Prostate gland (tissue), 2 donors: ENCODE data around the gene CSNK1G3. TPM values are rescaled to one million over a fixed set of nuclear protein-coding genes. Genes with fewer than 3 reads are reported as not detected.

Source experiments
- DNase-seq: peaks from one replicate; pipeline ENCODE4 v3.0.0-alpha.2; 2019; ENCODE audit warnings: low spot score
- H3K27ac ChIP-seq, 2 donors: fragments of 200-600 bp; sonication (generic); 2 replicates each; pipeline ENCODE4 v1.5.1; 2017 to 2019
- H3K27me3 ChIP-seq: fragments of 200-600 bp; sonication (generic); replicated peaks from 2 replicates; pipeline ENCODE4 v1.5.1; 2019; ENCODE audit not compliant: insufficient read depth
- H3K36me3 ChIP-seq, 2 donors: fragments of 200-600 bp; sonication (generic); 1 replicate in 1 of 2; 2 replicates in 1 of 2; pipeline versions ENCODE4 v1.5.1 to v1.8.1; 2017 to 2019
- H3K4me1 ChIP-seq: fragments of 200-600 bp; sonication (generic); replicated peaks from 2 replicates; pipeline ENCODE4 v1.5.1; 2019
- H3K4me3 ChIP-seq, 2 donors: fragments of 200-600 bp; sonication (generic); 2 replicates each; pipeline ENCODE4 v1.5.1; 2017 to 2019
- H3K9me3 ChIP-seq: fragments of 200-600 bp; sonication (generic); 2 replicates; pipeline ENCODE4 v1.5.1; 2017
- CTCF ChIP-seq, 4 experiments: fragments of 200-600 bp in 2 of 4; fragments of 450-650 bp in 2 of 4; sonication (generic) in 2 of 4; IDR thresholded peaks; 1 replicate in 3 of 4; 2 replicates in 1 of 4; pipeline ENCODE4 v1.5.1; 2016 to 2019; ENCODE audit warnings: antibody characterized with exemption in 4 of 4, mild to moderate bottlenecking in 2 of 4, moderate library complexity in 2 of 4
- POLR2A ChIP-seq: fragments of 450-650 bp; IDR thresholded peaks from one replicate; pipeline ENCODE4 v1.6.1; 2016; ENCODE audit warnings: antibody characterized with exemption, mild to moderate bottlenecking
- POLR2AphosphoS5 ChIP-seq: sonication (generic); formaldehyde crosslinking; IDR thresholded peaks from one replicate; pipeline ENCODE4 v1.6.1; 2017; ENCODE audit warnings: antibody characterized with exemption
- WGBS: methylation state at CpG from one replicate; pipeline ENCODE4 v1.1.5; 2018; 5-methylcytosine and 5-hydroxymethylcytosine counted together
- intact Hi-C: fragments of 100-400 bp; cut with DNase I; formaldehyde crosslinking; loops from one replicate; pipeline ENCODE4 v1.14.2; 2022
- total RNA-seq, 2 donors: library from RNA; depleted of rRNA; stranded (reverse); fragments of >200 nt; gene quantifications; one replicate each; pipeline ENCODE4 v1.1.0, GENCODE V29; 2016

The CSNK1G3 gene
- total RNA-seq, 2 donors from 2014 or later = 37.1 to 43.1 TPM

DNA sequence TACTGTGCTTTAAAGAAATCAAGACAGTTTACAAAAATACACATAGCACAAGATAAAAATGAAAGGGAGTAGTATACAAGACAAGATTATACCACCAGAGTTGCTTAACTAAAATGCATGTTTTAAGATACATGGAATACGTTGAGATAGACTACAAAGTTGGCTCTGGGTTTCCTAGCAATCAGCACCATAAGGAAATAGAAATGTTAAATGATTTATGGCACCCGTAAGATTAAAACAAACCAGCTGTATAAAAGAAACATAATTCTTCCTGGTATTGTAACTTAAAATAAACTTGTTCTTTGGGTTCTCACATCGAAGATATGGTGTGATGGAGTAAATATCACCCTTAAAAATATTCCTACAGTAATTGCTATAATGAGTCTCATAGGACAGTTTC lies 9.9 kb upstream of the CSNK1G3 start:
- no peaks in the 10 kb centered on the region for H3K4me1 ChIP-seq
- H3K27ac ChIP-seq = no peak overlapping the region
- no peaks in the 10 kb centered on the region for H3K27me3 ChIP-seq
- no peaks in the 10 kb centered on the region for H3K9me3 ChIP-seq
- H3K4me3 ChIP-seq = no peak overlapping the region
- no peaks in the 10 kb centered on the region for H3K36me3 ChIP-seq
- no peak for TF ChIP-seq POLR2AphosphoS5
- intact Hi-C loops = no loop called here
- no peak for DNase-seq
- WGBS = 67% methylated on average over 3 of the region's 3 CpGs

DNA sequence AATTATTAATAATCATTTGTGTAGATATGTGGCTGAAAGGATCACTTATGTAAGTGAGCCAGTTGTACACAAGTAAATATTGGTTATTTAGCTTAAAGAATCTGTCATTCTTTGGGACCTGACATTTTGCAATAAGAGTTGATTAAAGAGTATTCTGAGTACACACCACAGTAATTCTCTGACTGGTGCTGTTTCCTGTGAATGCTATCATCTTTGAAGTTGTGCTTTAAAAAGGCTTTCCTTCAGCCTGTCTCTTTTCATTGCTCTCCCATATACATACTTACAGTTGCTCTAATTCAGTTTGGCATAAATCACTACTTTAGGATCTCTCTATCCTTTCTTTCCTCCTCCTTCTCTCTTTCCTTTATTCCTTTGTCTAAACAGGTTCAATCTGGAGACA lies 8.7 kb upstream of the CSNK1G3 start:
- H3K27ac ChIP-seq = no peak overlapping the region
- no peak for TF ChIP-seq POLR2AphosphoS5
- TF ChIP-seq POLR2A = no peak
- no peak for DNase-seq
- H3K36me3 ChIP-seq = no peaks in the 10 kb centered on the region
- intact Hi-C loops = no loop called here
- H3K27me3 ChIP-seq = no peaks in the 10 kb centered on the region
- no peaks in the 10 kb centered on the region for H3K4me1 ChIP-seq
- H3K4me3 ChIP-seq = no peak overlapping the region
- no peaks in the 10 kb centered on the region for H3K9me3 ChIP-seq

- Histone ChIP-seq H3K9me3 (no peaks in the 10 kb centered on the region), H3K36me3 (no peaks in the 10 kb centered on the region), H3K27ac (no peak overlapping the region), H3K4me3 (no peak overlapping the region), H3K27me3 (no peaks in the 10 kb centered on the region), H3K4me1 (no peaks in the 10 kb centered on the region)
- no peak for DNase-seq
- TF ChIP-seq POLR2A (no peak), POLR2AphosphoS5 (no peak), CTCF (IDR thresholded peaks at IDR 0.05) (no peak)
- 36% methylated on average over 2 of the region's 2 CpGs for WGBS
- intact Hi-C loops = no loop called here
These were observed 6.3 kb upstream of the CSNK1G3 start for GRCh38 chr5:123505633-123506032.

DNA sequence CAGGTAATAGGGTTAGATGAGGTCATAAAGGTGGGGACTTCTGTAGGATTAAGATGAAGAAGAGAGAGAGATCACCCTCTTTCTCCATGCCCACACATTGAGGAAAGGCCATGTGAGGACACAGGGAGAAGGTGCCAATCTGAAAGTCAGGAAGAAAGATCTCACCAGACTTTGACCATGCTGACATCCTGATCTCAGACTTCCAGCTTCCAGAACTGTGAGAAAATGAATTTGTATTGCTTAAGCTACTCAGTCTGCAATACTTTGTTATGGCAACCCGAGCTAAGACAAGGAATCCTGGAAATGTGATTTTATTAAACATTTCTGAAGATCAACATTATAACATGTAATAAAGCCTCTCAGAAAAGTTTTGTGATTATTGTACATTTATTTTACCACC lies 3.5 kb upstream of the CSNK1G3 start:
- intact Hi-C loops = no loop called here
- no peaks in the 10 kb centered on the region for H3K36me3 ChIP-seq
- TF ChIP-seq POLR2AphosphoS5 = no peak
- no peak for TF ChIP-seq CTCF (IDR thresholded peaks at IDR 0.05)
- TF ChIP-seq POLR2A = no peak
- WGBS = 89% methylated on average over 1 of the region's 1 CpG
- no peak overlapping the region for H3K4me3 ChIP-seq
- DNase-seq = no peak
- no peaks in the 10 kb centered on the region for H3K4me1 ChIP-seq
- H3K9me3 ChIP-seq = no peaks in the 10 kb centered on the region
- H3K27ac ChIP-seq = no peak overlapping the region
- no peaks in the 10 kb centered on the region for H3K27me3 ChIP-seq

DNA sequence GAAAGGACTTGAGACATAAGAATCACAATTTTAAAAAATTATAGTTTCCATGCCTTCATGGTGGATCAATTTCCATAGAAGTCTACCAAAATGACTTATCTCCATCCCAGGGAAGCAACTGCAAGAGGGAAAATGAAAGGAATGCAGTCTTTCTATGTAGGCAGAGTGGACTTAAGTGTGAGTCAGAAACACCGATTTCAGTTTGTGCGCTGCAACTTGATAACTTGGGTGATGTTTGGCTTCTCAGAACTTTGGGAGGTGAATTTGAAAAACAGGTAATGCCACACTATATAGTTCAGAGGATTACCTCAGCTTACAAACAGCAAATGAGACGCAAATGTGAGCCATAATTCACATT lies 708 bp upstream of the CSNK1G3 start:
- H3K4me1 ChIP-seq = no peaks in the 10 kb centered on the region
- 55% methylated on average over 3 of the region's 3 CpGs for WGBS
- H3K27ac ChIP-seq = peak overlapping the region; percentile 89 to 91
- no peaks in the 10 kb centered on the region for H3K36me3 ChIP-seq
- no peaks in the 10 kb centered on the region for H3K27me3 ChIP-seq
- TF ChIP-seq POLR2A = no peak
- no peak for TF ChIP-seq POLR2AphosphoS5
- no peak for TF ChIP-seq CTCF (IDR thresholded peaks at IDR 0.05)
- peak overlapping the region; percentile 90 to 91 for H3K4me3 ChIP-seq
- H3K9me3 ChIP-seq = no peaks in the 10 kb centered on the region
- intact Hi-C loops = loop anchor here (10.0 kb wide), 1 partner anchor 104 kb away; no protein-coding TSS in a partner anchor
- no peak for DNase-seq

GRCh38 chr5:123512611-123513461 lies 859 bp downstream of the CSNK1G3 start:
- Histone ChIP-seq H3K4me1 (no peaks in the 10 kb centered on the region), H3K27ac (peak overlapping the region; percentile 89 to 91), H3K4me3 (peak overlapping the region; percentile 90 to 91), H3K27me3 (no peaks in the 10 kb centered on the region), H3K36me3 (no peaks in the 10 kb centered on the region), H3K9me3 (no peaks in the 10 kb centered on the region)
- no peak for DNase-seq
- WGBS = 2% methylated on average over 33 of the region's 50 CpGs
- TF ChIP-seq POLR2AphosphoS5 (no peak), POLR2A (no peak), CTCF (IDR thresholded peaks at IDR 0.05) (no peak)
- intact Hi-C loops = loop anchor here (2.0 to 10.0 kb wide), 2 partner anchors 90 to 102 kb away; partner anchors contain the start of gene CEP120
